GM11168 (cell line): Measurements from ENCODE around the gene MSH2.

Source experiments
- in situ Hi-C: fragments of 300-500 bp; cut with MboI; formaldehyde crosslinking; loops from one replicate; pipeline ENCODE4 v1.12.0; 2022; ENCODE audit warnings: low sequenced_read_pairs; ENCODE audit not compliant: unreplicated experiment

Gene MSH2

GRCh38 chr2:47503481-47504070, 100.6 kb downstream of the MSH2 start:
- in situ Hi-C loops, result no loop called here

GRCh38 chr2:47504174-47504810, 101.3 kb downstream of the MSH2 start:
- in situ Hi-C loops, result no loop called here

GRCh38 chr2:47506024-47506423, 103.1 kb downstream of the MSH2 start:
- in situ Hi-C loops, result no loop called here

- in situ Hi-C loops, result no loop called here
Measured at GRCh38 chr2:47506436-47506835, 103.5 kb downstream of the MSH2 start.

- in situ Hi-C loops, result no loop called here
Measured at GRCh38 chr2:47508080-47508479, 105.1 kb downstream of the MSH2 start.

- in situ Hi-C loops, result no loop called here
Measured at GRCh38 chr2:47508641-47509040, 105.7 kb downstream of the MSH2 start.

- in situ Hi-C loops, result no loop called here
Measured at GRCh38 chr2:47509250-47509649, 106.3 kb downstream of the MSH2 start.

GRCh38 chr2:47509821-47510385, 106.9 kb downstream of the MSH2 start:
- in situ Hi-C loops, result loop anchor here (10.0 kb wide), 1 partner anchor 265 kb away; no protein-coding TSS in a partner anchor

GRCh38 chr2:47510745-47511144, 107.8 kb downstream of the MSH2 start:
- in situ Hi-C loops, result loop anchor here (10.0 kb wide), 1 partner anchor 264 kb away; no protein-coding TSS in a partner anchor

- in situ Hi-C loops, result loop anchor here (10.0 kb wide), 1 partner anchor 262 kb away; no protein-coding TSS in a partner anchor
Measured at GRCh38 chr2:47512581-47513083, 109.7 kb downstream of the MSH2 start.

GRCh38 chr2:47513981-47514520, 111.1 kb downstream of the MSH2 start:
- in situ Hi-C loops, result loop anchor here (10.0 kb wide), 1 partner anchor 261 kb away; no protein-coding TSS in a partner anchor

- in situ Hi-C loops, result loop anchor here (10.0 kb wide), 1 partner anchor 258 kb away; no protein-coding TSS in a partner anchor
Measured at GRCh38 chr2:47516360-47517104, 113.6 kb downstream of the MSH2 start.

- in situ Hi-C loops, result loop anchor here (10.0 kb wide), 1 partner anchor 256 kb away; no protein-coding TSS in a partner anchor
Measured at GRCh38 chr2:47518497-47519146, 115.7 kb downstream of the MSH2 start.

- in situ Hi-C loops, result loop anchor here (10.0 kb wide), 1 partner anchor 256 kb away; no protein-coding TSS in a partner anchor
Measured at GRCh38 chr2:47519147-47519537, 116.2 kb downstream of the MSH2 start.

- in situ Hi-C loops, result loop anchor here (10.0 kb wide), 1 partner anchor 255 kb away; no protein-coding TSS in a partner anchor
Measured at GRCh38 chr2:47519604-47520301, 116.8 kb downstream of the MSH2 start.

- in situ Hi-C loops, result no loop called here
Measured at GRCh38 chr2:47520302-47520630, 117.3 kb downstream of the MSH2 start.

GRCh38 chr2:47520825-47521665, 118.1 kb downstream of the MSH2 start:
- in situ Hi-C loops, result no loop called here

- in situ Hi-C loops, result no loop called here
Measured at GRCh38 chr2:47521666-47522285, 118.8 kb downstream of the MSH2 start.
